Breast epithelium (tissue), 3 donors: Measurements from ENCODE around the gene RCE1.

Source experiments
- POLR2A ChIP-seq: fragments of 450-650 bp; IDR thresholded peaks from one replicate; pipeline ENCODE4 v1.6.1; 2016; ENCODE audit warnings: antibody characterized with exemption, mild to moderate bottlenecking, moderate library complexity
- POLR2AphosphoS5 ChIP-seq, 3 donors: sonication (generic); formaldehyde crosslinking; IDR thresholded peaks; one replicate each; pipeline ENCODE4 v1.6.1; 2017; ENCODE audit warnings: antibody characterized with exemption in 3 of 3
- TF ChIP-seq, protein P1 (sequence below), 3 donors: fragments of 450-650 bp; IDR thresholded peaks; one replicate each; pipeline ENCODE4 v1.5.1; 2016 to 2017; ENCODE audit warnings: antibody characterized with exemption in 3 of 3, mild to moderate bottlenecking in 3 of 3, moderate library complexity in 3 of 3

DNA sequence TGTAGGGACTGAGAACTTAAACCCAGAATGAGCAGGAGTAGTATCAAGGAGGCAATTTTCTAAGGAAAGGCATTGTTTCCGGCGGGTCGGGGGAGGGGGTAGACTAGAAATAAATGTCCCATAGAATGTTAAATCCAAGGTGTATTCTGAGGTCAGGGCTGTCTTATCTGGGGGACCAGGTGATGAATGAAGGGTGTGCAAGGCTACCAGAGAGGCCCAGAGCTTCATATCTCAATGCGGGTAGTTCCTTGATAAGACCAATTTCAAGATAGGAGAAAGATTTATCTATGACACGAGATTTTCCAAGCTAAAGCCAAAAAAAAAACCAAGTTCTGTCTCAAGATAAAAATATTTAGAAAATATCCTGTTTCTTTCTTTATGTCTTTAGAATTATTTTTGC is 8.3 kb upstream of the RCE1 start:
- TF ChIP-seq, protein P1, sequence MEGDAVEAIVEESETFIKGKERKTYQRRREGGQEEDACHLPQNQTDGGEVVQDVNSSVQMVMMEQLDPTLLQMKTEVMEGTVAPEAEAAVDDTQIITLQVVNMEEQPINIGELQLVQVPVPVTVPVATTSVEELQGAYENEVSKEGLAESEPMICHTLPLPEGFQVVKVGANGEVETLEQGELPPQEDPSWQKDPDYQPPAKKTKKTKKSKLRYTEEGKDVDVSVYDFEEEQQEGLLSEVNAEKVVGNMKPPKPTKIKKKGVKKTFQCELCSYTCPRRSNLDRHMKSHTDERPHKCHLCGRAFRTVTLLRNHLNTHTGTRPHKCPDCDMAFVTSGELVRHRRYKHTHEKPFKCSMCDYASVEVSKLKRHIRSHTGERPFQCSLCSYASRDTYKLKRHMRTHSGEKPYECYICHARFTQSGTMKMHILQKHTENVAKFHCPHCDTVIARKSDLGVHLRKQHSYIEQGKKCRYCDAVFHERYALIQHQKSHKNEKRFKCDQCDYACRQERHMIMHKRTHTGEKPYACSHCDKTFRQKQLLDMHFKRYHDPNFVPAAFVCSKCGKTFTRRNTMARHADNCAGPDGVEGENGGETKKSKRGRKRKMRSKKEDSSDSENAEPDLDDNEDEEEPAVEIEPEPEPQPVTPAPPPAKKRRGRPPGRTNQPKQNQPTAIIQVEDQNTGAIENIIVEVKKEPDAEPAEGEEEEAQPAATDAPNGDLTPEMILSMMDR (IDR thresholded peaks at IDR 0.05), result no peak
- no peak for TF ChIP-seq POLR2AphosphoS5 (IDR thresholded peaks at IDR 0.05)
- TF ChIP-seq POLR2A, result no peak
